ENCODE measurements around the gene TIMM22.
"Not testable (repeated sequence)": the region's sequence is repeated elsewhere in the genome, so short reads cannot be mapped to it uniquely, and the experiment has no call there.

TIMM22 gene

GRCh38 chr17:973053-973452 lies 23.9 kb upstream of the TIMM22 start:
- no peak for DNase-seq

DNA sequence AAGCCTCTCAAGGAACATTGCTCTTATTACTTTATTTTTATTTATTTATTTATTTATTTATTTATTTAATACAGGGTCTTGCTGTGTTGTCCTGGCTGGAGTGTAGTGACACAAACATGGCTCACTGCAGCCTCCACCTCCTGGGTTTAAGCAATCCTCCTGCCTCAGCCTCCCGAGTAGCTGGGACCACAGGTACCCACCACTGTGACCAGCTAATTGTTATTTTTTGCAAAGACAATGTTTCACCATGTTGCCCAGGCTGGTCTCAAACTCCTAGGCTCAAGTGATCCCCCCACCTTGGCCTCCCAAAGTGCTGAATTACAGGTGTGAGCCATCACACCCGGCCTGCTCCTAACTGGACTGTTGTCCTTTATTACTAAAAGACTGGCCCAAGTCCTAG lies 22.2 kb upstream of the TIMM22 start:
- DNase-seq: not testable (repeated sequence)

DNA sequence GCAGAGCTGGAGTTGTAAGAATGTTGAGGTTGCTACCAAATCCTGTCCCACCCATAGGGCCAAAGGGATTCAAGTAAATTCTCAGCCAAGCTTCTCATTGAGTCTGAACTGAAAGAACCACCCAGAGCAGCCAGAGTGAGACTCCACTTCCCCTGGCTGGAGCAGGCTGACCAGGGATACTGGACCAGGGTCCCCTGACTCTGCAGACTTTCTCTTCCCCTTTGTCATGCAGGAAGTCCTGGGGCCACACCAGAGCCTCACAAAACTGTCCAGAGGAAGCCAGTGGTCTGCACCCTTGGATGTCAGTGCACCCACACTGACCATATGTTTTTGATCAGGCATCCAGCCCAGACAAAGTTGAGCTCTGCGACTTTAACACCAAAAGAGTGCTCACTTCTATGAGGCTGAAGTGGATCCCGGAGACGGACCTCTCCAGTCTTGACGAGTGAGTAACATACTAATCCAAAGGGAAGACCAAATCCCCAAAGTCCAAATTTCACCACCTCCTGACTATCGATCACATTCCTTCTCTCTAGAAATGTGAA lies 21.5 kb upstream of the TIMM22 start:
- no peak for DNase-seq

- DNase-seq: no peak
Measured at GRCh38 chr17:976312-976711, 20.6 kb upstream of the TIMM22 start.

DNA sequence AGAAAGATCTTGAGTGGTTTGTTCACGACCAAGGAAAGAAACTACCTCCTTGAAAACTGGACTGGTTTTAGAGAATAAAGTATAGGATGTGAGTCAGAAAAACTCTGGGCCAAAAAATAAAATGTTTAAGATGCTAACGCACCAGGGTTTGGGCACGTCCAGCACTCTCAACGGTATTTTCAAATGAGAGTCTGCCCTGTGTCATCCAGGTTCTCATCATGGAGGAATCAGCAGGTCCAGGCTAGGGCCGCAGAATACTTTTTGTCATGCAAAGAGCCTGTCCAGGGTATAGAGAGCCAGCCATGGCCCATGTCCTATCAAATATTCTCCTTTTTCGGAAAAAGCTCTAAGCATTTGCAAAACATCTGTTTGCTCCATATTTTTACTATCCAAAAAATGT lies 19.8 kb upstream of the TIMM22 start:
- DNase-seq: no peak

DNA sequence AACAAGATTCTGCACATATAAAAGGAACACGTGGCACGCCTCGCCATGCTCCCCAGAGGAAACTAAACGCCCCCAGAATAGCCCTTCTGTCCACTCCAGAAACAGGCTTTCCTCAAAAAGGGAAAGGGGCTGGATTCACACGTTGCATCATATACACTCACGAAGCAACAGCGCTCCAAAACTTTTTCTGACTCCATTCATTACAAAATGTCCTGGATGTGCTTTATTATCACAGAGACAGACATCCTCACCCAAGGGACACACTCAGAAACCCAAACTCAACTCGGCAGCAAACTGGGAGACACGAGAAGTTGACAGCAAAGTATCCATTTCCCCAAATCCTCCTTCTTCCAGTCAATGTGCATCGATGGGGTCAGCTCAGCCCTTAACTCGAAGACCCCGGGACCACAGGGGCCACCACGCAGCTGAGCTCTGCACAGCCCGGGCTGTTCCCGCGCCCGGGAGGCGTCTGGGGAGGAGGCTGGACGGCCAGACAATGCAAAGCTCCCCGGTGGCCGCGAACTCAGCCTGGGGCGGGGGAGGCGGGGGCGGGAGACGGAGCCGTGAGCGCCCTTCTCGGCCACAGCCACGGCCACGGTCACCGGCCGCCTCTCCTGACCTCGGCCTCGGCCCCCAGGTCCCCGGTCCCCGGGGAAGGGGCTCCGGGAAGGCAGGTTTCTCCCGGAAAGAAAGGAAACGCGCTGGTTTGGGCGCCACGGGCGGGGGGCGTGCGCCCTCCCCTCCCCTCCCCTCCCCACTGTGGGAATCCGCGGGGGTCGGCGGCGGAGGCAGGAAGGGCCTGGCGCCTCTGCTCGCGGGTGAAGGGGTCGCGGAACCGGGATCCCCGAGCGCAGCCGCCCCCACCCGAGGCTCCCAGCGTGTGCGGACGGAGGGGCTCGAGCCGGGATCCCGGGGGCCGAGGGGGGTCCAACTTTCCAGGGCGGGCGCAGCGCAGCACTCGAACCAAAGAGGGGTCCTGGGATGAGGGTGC lies 18.5 kb upstream of the TIMM22 start:
- no peak for DNase-seq

DNA sequence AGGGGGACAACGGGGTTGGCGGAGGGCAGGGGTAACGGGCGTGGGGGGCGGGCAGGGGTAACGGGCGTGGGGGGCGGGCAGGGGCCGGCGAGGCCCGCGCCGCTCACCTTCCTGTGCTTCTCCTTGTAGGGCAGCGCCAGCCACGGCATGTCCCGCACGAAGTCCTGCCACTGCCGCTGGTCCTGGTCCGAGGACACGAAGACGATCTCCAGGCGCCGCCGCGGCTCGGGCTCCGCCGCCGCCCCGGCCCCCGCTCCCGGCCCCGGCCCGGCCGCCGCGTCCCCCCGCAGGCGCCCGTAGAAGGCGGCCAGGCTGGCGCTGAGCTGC lies 17.8 kb upstream of the TIMM22 start:
- DNase-seq: no peak

- DNase-seq: peak; percentile 62 to 93 (median 85)
Measured at GRCh38 chr17:979539-980405, 17.2 kb upstream of the TIMM22 start, which contains the start of gene NXN. Gene NXN (minus strand): TSS chr17:979776.

- DNase-seq: peak; percentile 63 to 80 (median 76)
Measured at GRCh38 chr17:980406-981291, 16.3 kb upstream of the TIMM22 start.

- DNase-seq: no peak
Measured at GRCh38 chr17:981292-981658, 15.7 kb upstream of the TIMM22 start.

GRCh38 chr17:983921-984320 lies 13.0 kb upstream of the TIMM22 start:
- DNase-seq: no peak

DNA sequence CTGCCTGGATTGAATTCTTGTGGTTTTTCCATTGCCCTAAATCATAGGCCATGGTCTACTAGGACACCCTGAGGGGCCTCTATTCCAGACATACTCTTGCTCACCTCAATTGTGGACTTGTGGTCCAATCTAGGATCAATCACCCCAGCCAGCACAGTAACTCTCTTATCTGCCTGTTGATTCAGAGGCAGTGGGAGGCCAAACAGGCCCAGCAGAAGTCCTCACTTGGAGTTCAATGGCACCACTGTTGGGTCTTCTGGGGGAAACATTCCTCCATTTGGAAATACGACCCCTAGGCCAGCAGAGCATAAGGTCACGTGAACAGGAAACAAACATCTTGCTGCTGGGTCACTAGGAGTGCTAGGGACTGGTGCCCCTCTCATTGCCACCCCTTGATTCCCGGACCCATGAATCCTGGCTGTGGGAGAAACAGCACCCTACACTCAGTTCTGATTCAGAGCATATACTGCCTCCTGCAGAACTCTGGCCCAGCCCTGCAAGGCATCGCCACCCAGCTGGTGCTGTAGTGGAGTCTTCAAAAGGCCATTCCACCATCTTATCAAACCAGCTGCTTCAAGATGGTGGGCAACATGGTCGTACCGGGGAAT lies 10.5 kb upstream of the TIMM22 start:
- no peak for DNase-seq

- DNase-seq: no peak
Measured at GRCh38 chr17:987931-988330, 9.0 kb upstream of the TIMM22 start.

DNA sequence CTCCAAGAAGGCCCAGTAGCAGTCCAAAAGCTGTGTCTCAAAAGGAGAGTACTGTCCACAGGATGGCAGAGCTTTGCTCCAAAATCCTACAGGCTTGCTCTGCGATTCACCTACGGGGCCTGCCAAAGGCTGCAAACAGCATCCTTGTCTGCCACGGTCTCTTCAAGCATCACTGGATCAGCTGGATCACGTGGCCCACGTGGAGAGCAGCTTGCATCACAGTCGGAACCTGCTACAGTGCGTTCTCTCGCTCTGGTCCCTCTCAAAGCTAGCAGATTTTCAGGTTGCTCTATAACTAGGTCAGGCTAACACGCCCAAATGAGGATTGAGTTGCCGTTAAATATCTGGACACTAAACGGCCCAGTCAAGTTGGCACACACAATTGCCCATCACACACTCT lies 8.4 kb upstream of the TIMM22 start:
- no peak for DNase-seq

GRCh38 chr17:992933-993332 lies 4.0 kb upstream of the TIMM22 start:
- DNase-seq: no peak

DNA sequence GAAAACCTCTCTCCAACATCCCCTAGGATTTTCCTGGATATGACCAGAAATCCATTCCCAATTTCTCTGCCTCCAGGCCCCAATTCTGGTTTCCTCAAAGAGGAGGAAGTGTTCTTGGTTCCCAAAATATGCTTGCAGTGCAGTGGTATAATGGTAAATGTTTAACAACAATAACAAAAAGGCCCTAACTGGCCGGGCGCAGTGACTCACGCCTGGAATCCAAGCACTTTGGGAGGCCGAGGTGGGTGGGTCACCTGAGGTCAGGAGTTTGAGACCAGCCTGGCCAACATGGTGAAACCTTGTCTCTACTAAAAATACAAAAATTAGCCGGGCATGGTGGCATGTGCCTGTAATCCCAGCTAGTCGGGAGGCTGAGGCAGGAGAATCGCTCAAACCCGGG lies 1.6 kb upstream of the TIMM22 start:
- DNase-seq: not testable (repeated sequence)

GRCh38 chr17:998111-998510 lies 1.2 kb downstream of the TIMM22 start:
- no peak for DNase-seq

DNA sequence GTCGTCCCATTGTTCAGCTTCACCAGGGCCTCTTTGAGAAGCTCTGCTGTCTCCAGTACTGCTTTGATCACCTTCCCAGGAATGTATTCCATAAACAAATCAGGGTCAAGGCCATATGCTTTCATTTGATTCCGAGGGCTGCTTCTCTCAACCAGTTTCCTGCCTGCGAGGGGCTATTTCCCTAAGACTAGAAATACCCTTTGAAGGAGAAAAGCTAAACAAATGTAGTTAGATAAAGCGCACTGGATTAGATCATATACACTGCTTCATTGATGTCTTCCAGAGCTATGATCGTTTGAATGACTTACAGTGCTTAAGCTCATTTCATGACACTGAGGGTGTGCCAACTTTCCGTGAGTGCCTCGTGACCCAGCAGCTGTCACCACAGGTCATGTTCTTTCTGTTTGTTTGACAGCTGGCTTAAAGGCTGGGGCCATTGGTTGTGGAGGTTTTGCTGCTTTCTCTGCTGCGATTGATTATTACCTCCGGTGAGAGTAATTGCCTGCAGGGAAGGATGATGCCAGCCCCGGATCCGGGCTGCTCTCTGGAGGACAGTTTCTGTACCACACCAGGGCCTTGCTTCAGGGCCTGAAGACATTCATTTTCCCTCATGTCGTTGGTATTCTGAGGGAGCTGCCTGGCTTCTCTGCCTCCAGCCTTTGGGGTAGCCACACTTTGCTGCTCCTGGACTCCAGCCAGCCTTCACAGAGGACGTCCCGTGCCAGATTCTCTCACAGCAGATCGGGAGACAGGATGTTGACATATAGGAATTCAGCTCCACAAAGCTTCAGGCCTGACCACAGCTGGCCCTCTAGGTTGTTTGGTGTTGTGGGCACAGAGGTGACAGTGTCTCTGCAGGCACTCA lies 3.9 kb downstream of the TIMM22 start:
- DNase-seq: no peak

- no peak for DNase-seq
Measured at GRCh38 chr17:1001640-1002411, 4.9 kb downstream of the TIMM22 start.

GRCh38 chr17:1002412-1002753 lies 5.5 kb downstream of the TIMM22 start:
- DNase-seq: no peak

All from T-helper 1 cell (primary cell).